Colonic mucosa (tissue), 4 donors: Measurements from ENCODE around the gene THSD7A. TPM values are rescaled to one million over a fixed set of nuclear protein-coding genes. Genes with fewer than 3 reads are reported as not detected.

Source experiments
- DNase-seq: peaks from one replicate; pipeline ENCODE4 v3.0.0-alpha.2; 2020
- H3K27ac ChIP-seq: fragments of 200-600 bp; one replicate; pipeline ENCODE4 v1.8.0; 2021
- H3K27me3 ChIP-seq: fragments of 200-600 bp; one replicate; pipeline ENCODE4 v1.8.0; 2021
- H3K36me3 ChIP-seq: fragments of 200-600 bp; one replicate; pipeline ENCODE4 v1.8.0; 2021
- H3K4me1 ChIP-seq: fragments of 200-600 bp; one replicate; pipeline ENCODE4 v1.8.0; 2021; ENCODE audit warnings: mild to moderate bottlenecking
- H3K4me3 ChIP-seq: fragments of 200-600 bp; one replicate; pipeline ENCODE4 v1.8.0; 2021
- H3K9ac ChIP-seq, 2 donors: one replicate each; pipeline ENCODE4 v1.7.0; 2013; ENCODE audit warnings: control low read depth in 2 of 2, low read depth in 2 of 2, low read length in 2 of 2
- H3K9me3 ChIP-seq: fragments of 200-600 bp; one replicate; pipeline ENCODE4 v1.8.0; 2021
- CTCF ChIP-seq: fragments of 200-600 bp; IDR thresholded peaks from one replicate; pipeline ENCODE4 v1.8.0; 2022; ENCODE audit warnings: antibody characterized with exemption, mild to moderate bottlenecking
- intact Hi-C: fragments of 100-400 bp; cut with DNase I; formaldehyde crosslinking; loops from one replicate; pipeline ENCODE4 v1.14.1; 2022
- total RNA-seq, 2 donors: library from RNA; stranded (reverse); fragmentation: NEBNext Ultra II Directional in 1 of 2; extraction: Animal tissue kit (Norgen Biotek cat#: 25700) in 1 of 2; gene quantifications; one replicate each; pipeline ENCODE4 v1.2.1, GENCODE V29; 2021
- donor health status: healthy.
- donor health status: DM: no; HTN: no; CAD: no.
- donor health status: DM: no; HTN: no; CAD: no.

Gene THSD7A
- total RNA-seq, 2 donors from 2014 or later = 2.1 to 2.3 TPM

DNA sequence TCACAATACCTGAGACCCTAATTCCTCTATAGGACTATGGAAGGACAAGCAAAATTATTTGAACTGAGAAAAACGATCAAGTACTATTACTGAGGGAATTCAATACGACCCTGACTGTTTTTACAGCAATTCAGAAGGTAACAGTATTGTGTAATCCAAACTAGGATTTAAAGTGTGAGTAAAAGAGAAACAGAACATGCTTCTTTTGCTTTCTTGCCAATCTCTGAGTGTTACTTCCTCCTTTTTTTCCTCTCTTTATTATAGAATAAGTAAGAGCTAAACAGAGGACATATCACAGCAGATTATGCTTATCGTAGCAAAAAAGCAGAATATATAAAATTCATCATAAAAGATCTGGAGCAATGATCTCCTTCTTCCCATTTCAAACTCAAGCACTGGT is 292.1 kb downstream of the THSD7A start:
- Histone ChIP-seq H3K9me3 (no peaks in the 10 kb centered on the region), H3K27me3 (no peaks in the 10 kb centered on the region), H3K4me3 (no peak overlapping the region), H3K36me3 (no peaks in the 10 kb centered on the region), H3K27ac (no peak overlapping the region), H3K4me1 (no peaks in the 10 kb centered on the region), H3K9ac (no peak overlapping the region)
- intact Hi-C loops = no loop called here
- no peak for DNase-seq
- TF ChIP-seq CTCF = no peak

GRCh38 chr7:11538751-11539299 is 293.2 kb downstream of the THSD7A start:
- Histone ChIP-seq H3K27me3 (no peaks in the 10 kb centered on the region), H3K9ac (no peak overlapping the region), H3K36me3 (no peaks in the 10 kb centered on the region), H3K4me3 (no peak overlapping the region), H3K4me1 (no peaks in the 10 kb centered on the region), H3K27ac (no peak overlapping the region), H3K9me3 (no peaks in the 10 kb centered on the region)
- intact Hi-C loops = no loop called here
- TF ChIP-seq CTCF = no peak
- no peak for DNase-seq

- Histone ChIP-seq H3K27ac (no peak overlapping the region), H3K36me3 (no peaks in the 10 kb centered on the region), H3K9ac (no peak overlapping the region), H3K27me3 (no peaks in the 10 kb centered on the region), H3K9me3 (no peaks in the 10 kb centered on the region), H3K4me1 (no peaks in the 10 kb centered on the region), H3K4me3 (no peak overlapping the region)
- TF ChIP-seq CTCF = no peak
- intact Hi-C loops = no loop called here
- DNase-seq = no peak
Observed at GRCh38 chr7:11533229-11533820, 298.7 kb downstream of the THSD7A start.

DNA sequence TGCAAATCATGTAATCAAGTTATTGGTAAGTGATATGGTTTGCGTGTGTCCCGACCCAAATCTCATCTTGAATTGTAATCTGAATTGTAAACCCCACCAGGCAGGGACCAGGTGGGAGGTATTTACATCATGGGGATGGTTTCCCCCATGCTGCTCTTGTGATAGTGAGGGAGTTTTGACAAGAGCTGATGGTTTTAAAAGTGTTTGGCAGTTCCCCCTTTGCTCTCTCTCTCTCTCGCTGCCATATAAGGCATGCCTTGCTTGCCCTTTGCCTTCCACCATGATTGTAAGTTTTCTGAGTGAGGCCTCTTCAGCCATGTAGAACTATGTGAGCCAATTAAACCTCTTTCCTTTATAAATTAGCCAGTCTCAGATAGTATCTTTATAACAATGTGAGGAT is 302.6 kb downstream of the THSD7A start:
- DNase-seq = no peak
- Histone ChIP-seq H3K36me3 (no peaks in the 10 kb centered on the region), H3K4me3 (no peak overlapping the region), H3K27me3 (no peaks in the 10 kb centered on the region), H3K9me3 (no peaks in the 10 kb centered on the region), H3K27ac (no peak overlapping the region), H3K9ac (no peak overlapping the region), H3K4me1 (no peaks in the 10 kb centered on the region)
- no peak for TF ChIP-seq CTCF
- intact Hi-C loops = no loop called here

DNA sequence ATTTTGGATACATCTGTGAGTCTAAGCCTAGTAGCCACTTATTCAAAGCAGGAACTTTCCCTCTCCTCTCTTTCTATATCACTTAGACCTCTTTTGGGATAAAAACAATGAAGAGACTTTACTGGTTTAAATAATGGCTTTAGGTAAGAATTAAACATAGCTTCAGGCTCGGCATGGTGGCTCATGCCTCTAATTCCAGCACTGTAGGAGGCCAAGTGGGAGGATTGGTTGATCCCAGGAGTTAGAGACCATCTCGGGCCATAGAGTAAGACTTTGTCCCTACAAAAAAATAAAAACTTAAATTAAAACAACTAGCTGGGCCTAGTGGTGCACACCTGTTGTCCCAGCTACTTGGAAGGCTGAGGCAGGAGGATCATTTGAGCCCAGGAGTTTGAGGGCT is 304.3 kb downstream of the THSD7A start:
- Histone ChIP-seq H3K9ac (no peak overlapping the region), H3K36me3 (no peaks in the 10 kb centered on the region), H3K27me3 (no peaks in the 10 kb centered on the region), H3K4me3 (no peak overlapping the region), H3K4me1 (no peaks in the 10 kb centered on the region), H3K9me3 (no peaks in the 10 kb centered on the region), H3K27ac (no peak overlapping the region)
- no peak for TF ChIP-seq CTCF
- intact Hi-C loops = no loop called here
- DNase-seq = no peak
